ENCODE results near the gene SYT17. TPM values are rescaled to one million over a fixed set of nuclear protein-coding genes. Genes with fewer than 3 reads are reported as not detected.

SYT17 gene
- total RNA-seq, 2 donors from 2014 or later, result 1.8 to 1.9 TPM

- ATAC-seq (ENCODE audit: insufficient number of reproducible peaks, low FRiP score, low read depth), result no peak
- Histone ChIP-seq H3K4me1 (ENCODE audit: control insufficient read depth in 1 of 2, low read depth in 2 of 2) (no peaks in the 10 kb centered on the region), H3K27ac (no peak overlapping the region), H3K27me3 (replicated peaks; ENCODE audit: insufficient read depth) (no peaks in the 10 kb centered on the region), H3K36me3 (no peaks in the 10 kb centered on the region), H3K4me3 (no peak overlapping the region), H3K9me3 (no peaks in the 10 kb centered on the region)
- DNase-seq (ENCODE audit: low spot score), result no peak
- no peak for TF ChIP-seq CTCF (IDR thresholded peaks at IDR 0.05)
Measured at GRCh38 chr16:19223235-19224170, 55.5 kb downstream of the SYT17 start.

GRCh38 chr16:19225651-19226050 lies 57.6 kb downstream of the SYT17 start:
- Histone ChIP-seq H3K4me1 (ENCODE audit: control insufficient read depth in 1 of 2, low read depth in 2 of 2) (no peaks in the 10 kb centered on the region), H3K4me3 (no peak overlapping the region)
- ATAC-seq (ENCODE audit: insufficient number of reproducible peaks, low FRiP score, low read depth), result no peak

GRCh38 chr16:19227643-19228042 lies 59.6 kb downstream of the SYT17 start:
- Histone ChIP-seq H3K36me3 (no peaks in the 10 kb centered on the region), H3K9me3 (no peaks in the 10 kb centered on the region), H3K27me3 (replicated peaks; ENCODE audit: insufficient read depth) (no peaks in the 10 kb centered on the region), H3K4me1 (ENCODE audit: control insufficient read depth in 1 of 2, low read depth in 2 of 2) (no peaks in the 10 kb centered on the region), H3K4me3 (no peak overlapping the region), H3K27ac (no peak overlapping the region)
- DNase-seq (ENCODE audit: low spot score) (no peak), ATAC-seq (ENCODE audit: insufficient number of reproducible peaks, low FRiP score, low read depth) (no peak)
- no peak for TF ChIP-seq CTCF (IDR thresholded peaks at IDR 0.05)

More at GRCh38 chr16:19225651-19226050, 57.6 kb downstream of the SYT17 start:
- Histone ChIP-seq H3K27ac (no peak overlapping the region), H3K36me3 (no peaks in the 10 kb centered on the region), H3K9me3 (no peaks in the 10 kb centered on the region), H3K27me3 (replicated peaks; ENCODE audit: insufficient read depth) (no peaks in the 10 kb centered on the region)
- no peak for DNase-seq (ENCODE audit: low spot score)
- no peak for TF ChIP-seq CTCF (IDR thresholded peaks at IDR 0.05)

- ATAC-seq (ENCODE audit: insufficient number of reproducible peaks, low FRiP score, low read depth) (no peak), DNase-seq (ENCODE audit: low spot score) (no peak)
- no peak overlapping the region for H3K4me3 ChIP-seq
- H3K36me3 ChIP-seq, result no peaks in the 10 kb centered on the region
- H3K27me3 ChIP-seq (replicated peaks; ENCODE audit: insufficient read depth), result no peaks in the 10 kb centered on the region
- TF ChIP-seq CTCF (IDR thresholded peaks at IDR 0.05), result no peak
- H3K4me1 ChIP-seq (ENCODE audit: control insufficient read depth in 1 of 2, low read depth in 2 of 2), result no peaks in the 10 kb centered on the region
- H3K27ac ChIP-seq, result no peak overlapping the region
- no peaks in the 10 kb centered on the region for H3K9me3 ChIP-seq
Measured at GRCh38 chr16:19228052-19228451, 60.0 kb downstream of the SYT17 start.

GRCh38 chr16:19228575-19228974 lies 60.5 kb downstream of the SYT17 start:
- DNase-seq (ENCODE audit: low spot score) (no peak), ATAC-seq (ENCODE audit: insufficient number of reproducible peaks, low FRiP score, low read depth) (no peak)
- Histone ChIP-seq H3K36me3 (no peaks in the 10 kb centered on the region), H3K27me3 (replicated peaks; ENCODE audit: insufficient read depth) (no peaks in the 10 kb centered on the region), H3K4me1 (ENCODE audit: control insufficient read depth in 1 of 2, low read depth in 2 of 2) (no peaks in the 10 kb centered on the region), H3K9me3 (no peaks in the 10 kb centered on the region), H3K4me3 (no peak overlapping the region), H3K27ac (no peak overlapping the region)
- TF ChIP-seq CTCF (IDR thresholded peaks at IDR 0.05), result no peak

All from thoracic aorta (tissue), 2 donors.